Measurements from ENCODE around the gene MAMDC2. TPM values are rescaled to one million over a fixed set of nuclear protein-coding genes. Genes with fewer than 3 reads are reported as not detected.

MAMDC2 gene
- total RNA-seq, 4 donors from 2014 or later, result 96.5 to 192 (median 140) TPM

DNA sequence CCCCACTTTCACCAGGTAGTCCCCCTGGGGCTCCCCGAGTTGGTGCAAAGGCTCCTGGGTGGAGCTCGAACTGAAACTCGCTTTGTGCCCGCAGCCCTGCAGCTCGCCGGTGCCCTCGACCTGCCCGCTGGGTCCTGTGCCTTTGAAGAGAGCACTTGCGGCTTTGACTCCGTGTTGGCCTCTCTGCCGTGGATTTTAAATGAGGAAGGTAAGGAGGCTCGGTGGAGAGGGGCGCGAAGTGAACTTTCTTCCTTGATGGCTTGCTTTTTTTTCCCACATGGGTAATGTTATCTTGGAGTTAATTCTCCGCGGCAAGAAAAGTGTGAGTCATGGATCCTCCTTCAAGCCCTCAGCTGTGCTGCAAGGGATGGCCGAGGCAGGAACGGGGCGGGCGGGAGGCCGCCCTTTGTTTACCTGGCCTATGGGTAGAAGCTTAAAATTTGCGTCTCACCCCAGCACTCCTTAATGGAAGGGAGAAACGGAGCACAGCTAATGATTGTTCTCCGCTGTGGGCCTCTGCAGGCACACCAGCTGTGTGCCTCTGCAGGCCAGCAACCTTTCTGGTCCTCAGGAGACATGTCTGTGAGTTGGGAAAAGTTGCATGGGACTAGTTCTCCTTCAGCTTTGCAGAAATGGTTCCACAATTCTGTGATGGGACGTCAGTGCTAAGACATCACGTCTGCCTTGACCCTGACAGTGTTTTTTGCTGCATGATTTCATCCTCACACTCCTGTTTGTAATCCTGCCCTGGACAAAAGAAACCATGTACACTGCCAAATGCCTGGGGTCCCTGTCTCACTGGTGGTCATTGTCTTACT is 1.1 kb downstream of the MAMDC2 start:
- ATAC-seq, result peak; percentile 32
- TF ChIP-seq POLR2A (IDR thresholded peaks at IDR 0.05) (peak; percentile 45 to 50), EP300 (IDR thresholded peaks at IDR 0.05) (no peak), POLR2AphosphoS5 (IDR thresholded peaks at IDR 0.05) (peak; percentile 44)
- TF ChIP-seq, protein P1, sequence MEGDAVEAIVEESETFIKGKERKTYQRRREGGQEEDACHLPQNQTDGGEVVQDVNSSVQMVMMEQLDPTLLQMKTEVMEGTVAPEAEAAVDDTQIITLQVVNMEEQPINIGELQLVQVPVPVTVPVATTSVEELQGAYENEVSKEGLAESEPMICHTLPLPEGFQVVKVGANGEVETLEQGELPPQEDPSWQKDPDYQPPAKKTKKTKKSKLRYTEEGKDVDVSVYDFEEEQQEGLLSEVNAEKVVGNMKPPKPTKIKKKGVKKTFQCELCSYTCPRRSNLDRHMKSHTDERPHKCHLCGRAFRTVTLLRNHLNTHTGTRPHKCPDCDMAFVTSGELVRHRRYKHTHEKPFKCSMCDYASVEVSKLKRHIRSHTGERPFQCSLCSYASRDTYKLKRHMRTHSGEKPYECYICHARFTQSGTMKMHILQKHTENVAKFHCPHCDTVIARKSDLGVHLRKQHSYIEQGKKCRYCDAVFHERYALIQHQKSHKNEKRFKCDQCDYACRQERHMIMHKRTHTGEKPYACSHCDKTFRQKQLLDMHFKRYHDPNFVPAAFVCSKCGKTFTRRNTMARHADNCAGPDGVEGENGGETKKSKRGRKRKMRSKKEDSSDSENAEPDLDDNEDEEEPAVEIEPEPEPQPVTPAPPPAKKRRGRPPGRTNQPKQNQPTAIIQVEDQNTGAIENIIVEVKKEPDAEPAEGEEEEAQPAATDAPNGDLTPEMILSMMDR (IDR thresholded peaks at IDR 0.05), result peak in 1 of 4 experiments; percentile 9
- Histone ChIP-seq H3K4me1 (peaks cover 20 to 76% (median 22%) of the 10 kb centered on the region in 3 donors), H3K27me3 (no peaks in the 10 kb centered on the region), H3K27ac (peak overlapping the region; percentile 92 to 97 (median 96)), H3K9me3 (no peaks in the 10 kb centered on the region), H3K36me3 (peaks cover 0 to 12% of the 10 kb centered on the region in 2 donors), H3K4me3 (peak overlapping the region; percentile 75 to 93)
- 0% methylated on average over 1 to 6 of the region's 26 CpGs for WGBS, 2 donors (ENCODE audit: low coverage in 1 of 2)

DNA sequence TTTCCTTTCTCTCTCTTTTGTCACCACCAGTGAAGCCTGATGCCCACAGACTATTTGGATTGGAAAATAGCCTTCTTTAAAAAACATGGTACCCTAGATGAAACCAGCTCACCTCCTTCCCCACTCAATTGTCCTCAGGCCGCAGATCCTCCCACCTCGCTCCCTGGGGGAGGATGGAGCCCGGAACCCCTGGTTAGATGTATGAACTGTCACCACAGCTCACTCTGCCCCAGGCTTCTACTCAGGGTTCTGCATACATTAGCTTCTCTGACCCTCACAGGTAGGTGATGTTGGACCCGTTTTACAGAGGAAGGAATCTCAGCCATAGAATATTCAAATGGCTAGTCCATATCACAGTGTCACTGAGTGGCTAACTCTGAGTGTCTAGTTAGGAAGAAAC is 1.8 kb downstream of the MAMDC2 start:
- H3K27ac ChIP-seq, result peak overlapping the region; percentile 92 to 97 (median 96)
- TF ChIP-seq POLR2A (IDR thresholded peaks at IDR 0.05) (no peak), POLR2AphosphoS5 (IDR thresholded peaks at IDR 0.05) (no peak), EP300 (IDR thresholded peaks at IDR 0.05) (no peak)
- TF ChIP-seq, protein P1 (IDR thresholded peaks at IDR 0.05), result no peak
- peaks cover 0 to 12% of the 10 kb centered on the region in 2 donors for H3K36me3 ChIP-seq
- no peaks in the 10 kb centered on the region for H3K9me3 ChIP-seq
- peak overlapping the region; percentile 75 to 93 for H3K4me3 ChIP-seq
- peaks cover 22 to 76% (median 24%) of the 10 kb centered on the region in 3 donors for H3K4me1 ChIP-seq
- WGBS, 2 donors (ENCODE audit: low coverage in 1 of 2), result 78% methylated on average over 3 of the region's 4 CpGs; no CpG with 5 or more reads in 1 of the 2 donors
- ATAC-seq, result no peak
- no peaks in the 10 kb centered on the region for H3K27me3 ChIP-seq

DNA sequence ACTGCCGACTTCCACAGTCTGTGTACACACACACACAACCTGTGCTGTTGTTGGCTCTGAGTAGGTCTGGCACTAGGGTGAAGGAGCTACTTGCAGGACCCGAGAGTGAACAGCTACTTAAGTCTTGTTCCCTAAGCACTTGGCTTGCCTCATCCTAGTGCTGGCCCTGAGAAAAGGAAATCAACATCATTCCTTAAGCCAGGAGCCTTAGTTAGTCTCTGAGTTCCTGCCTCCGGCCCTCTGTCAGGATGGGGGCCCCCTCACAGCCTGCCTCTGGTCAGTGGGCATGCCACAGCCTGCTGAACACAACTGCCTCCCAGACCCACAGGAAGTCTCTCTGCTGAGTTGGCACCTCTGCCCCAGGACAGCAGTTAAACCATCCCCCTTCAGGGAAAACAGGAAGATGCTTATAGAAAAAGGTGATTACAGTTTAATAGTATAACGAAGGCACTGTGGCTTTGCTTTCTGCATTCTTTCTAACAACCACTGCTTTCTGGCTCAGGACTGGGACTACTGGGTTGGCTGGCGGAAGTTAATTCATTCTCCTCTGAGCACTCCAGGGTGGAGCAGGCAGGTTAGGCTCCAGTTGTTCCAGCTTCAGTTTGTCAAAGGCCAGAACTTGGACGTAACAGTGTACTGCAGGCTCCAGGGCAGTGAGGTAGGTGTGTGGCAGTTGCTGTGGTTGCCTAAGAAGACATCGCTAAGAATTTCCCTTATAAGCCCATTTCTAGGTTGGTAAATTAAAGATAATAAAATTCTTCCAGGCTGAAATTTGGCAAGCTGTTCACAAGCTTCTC is 2.8 kb downstream of the MAMDC2 start:
- Histone ChIP-seq H3K27me3 (no peaks in the 10 kb centered on the region), H3K36me3 (peaks cover 0 to 18% of the 10 kb centered on the region in 2 donors), H3K27ac (peak overlapping the region; percentile 92 to 97 (median 96)), H3K9me3 (no peaks in the 10 kb centered on the region), H3K4me1 (peaks cover 30 to 76% (median 31%) of the 10 kb centered on the region in 3 donors), H3K4me3 (peak overlapping the region; percentile 75 to 93)
- WGBS, 2 donors (ENCODE audit: low coverage in 1 of 2), result 9 to 11% methylated on average over 3 to 5 of the region's 7 CpGs
- TF ChIP-seq, protein P1 (IDR thresholded peaks at IDR 0.05), result no peak
- TF ChIP-seq POLR2A (IDR thresholded peaks at IDR 0.05) (peak; percentile 31), POLR2AphosphoS5 (IDR thresholded peaks at IDR 0.05) (peak; percentile 32), EP300 (IDR thresholded peaks at IDR 0.05) (no peak)
- ATAC-seq, result peak; percentile 1

DNA sequence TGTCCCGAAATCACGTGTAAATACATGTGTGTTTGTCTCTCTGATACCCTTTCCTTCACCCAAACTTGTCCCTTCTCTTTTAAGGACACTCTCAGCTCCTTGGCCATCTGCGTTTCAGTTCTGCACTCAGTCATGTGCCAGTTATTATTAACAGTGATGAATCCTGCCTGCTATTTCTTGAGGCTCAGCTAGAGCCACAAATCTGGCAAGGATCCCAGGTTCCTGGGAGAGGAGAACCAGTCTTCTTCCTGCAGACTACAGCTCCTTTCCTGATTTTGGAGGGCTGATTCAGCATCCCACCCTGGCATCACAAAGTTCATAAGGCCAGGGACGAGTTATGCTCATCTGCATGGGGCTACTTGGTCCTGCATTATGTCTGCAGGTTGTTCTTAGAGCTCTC is 5.6 kb downstream of the MAMDC2 start:
- Histone ChIP-seq H3K27me3 (no peaks in the 10 kb centered on the region), H3K4me3 (peak overlapping the region in 1 of 2 donors; percentile 75), H3K9me3 (no peaks in the 10 kb centered on the region), H3K4me1 (peaks cover 36 to 86% (median 53%) of the 10 kb centered on the region in 3 donors), H3K27ac (peak overlapping the region; percentile 92 to 97 (median 96)), H3K36me3 (peaks cover 0 to 18% of the 10 kb centered on the region in 2 donors)
- TF ChIP-seq EP300 (IDR thresholded peaks at IDR 0.05) (no peak), POLR2A (IDR thresholded peaks at IDR 0.05) (no peak), POLR2AphosphoS5 (IDR thresholded peaks at IDR 0.05) (no peak)
- TF ChIP-seq, protein P1 (IDR thresholded peaks at IDR 0.05), result no peak
- WGBS, 2 donors (ENCODE audit: low coverage in 1 of 2), result 26 to 30% methylated on average over 2 to 4 of the region's 4 CpGs
- ATAC-seq, result peak; percentile 52

Measured in gastroesophageal sphincter (tissue), 4 donors.